T-helper 2 cell treated with Interferon-gamma antibody and Interleukin-4, amounts not matched to agents 100 ng/mL and 5 ng/mL, for 36 hours (primary cell): ENCODE measurements around the gene CDKL2. TPM values are rescaled to one million over a fixed set of nuclear protein-coding genes. Genes with fewer than 3 reads are reported as not detected.

Experiments used
- intact Hi-C: fragments of 100-400 bp; cut with micrococcal nuclease; formaldehyde crosslinking; loops from one replicate; pipeline ENCODE4 v1.15.1; 2023
- total RNA-seq: library from RNA; stranded (reverse); gene quantifications from 2 replicates; pipeline ENCODE4 v1.2.3, GENCODE V29; 2022

CDKL2 gene
- total RNA-seq, 1 donor from 2014 or later, result 0.34 TPM

GRCh38 chr4:75644095-75644494 is 13.8 kb upstream of the CDKL2 start:
- intact Hi-C loops, result no loop called here

GRCh38 chr4:75643651-75644050 is 13.3 kb upstream of the CDKL2 start:
- intact Hi-C loops, result no loop called here

GRCh38 chr4:75639124-75639695 is 8.9 kb upstream of the CDKL2 start:
- intact Hi-C loops, result no loop called here

GRCh38 chr4:75637827-75638226 is 7.5 kb upstream of the CDKL2 start:
- intact Hi-C loops, result no loop called here

- intact Hi-C loops, result no loop called here
These were observed 6.8 kb upstream of the CDKL2 start for GRCh38 chr4:75637176-75637575.

- intact Hi-C loops, result no loop called here
These were observed 4.6 kb upstream of the CDKL2 start for GRCh38 chr4:75634951-75635350.

- intact Hi-C loops, result no loop called here
These were observed 4.0 kb upstream of the CDKL2 start for GRCh38 chr4:75634281-75634680.

- intact Hi-C loops, result no loop called here
These were observed 3.5 kb upstream of the CDKL2 start for GRCh38 chr4:75633846-75634245.

GRCh38 chr4:75630937-75631329 is 605 bp upstream of the CDKL2 start:
- intact Hi-C loops, result loop anchor here (1.0 to 2.0 kb wide), 4 partner anchors 24 to 518 kb away; partner anchors contain the start of genes G3BP2, NUP54 and USO1

- intact Hi-C loops, result no loop called here
These were observed 1.1 kb downstream of the CDKL2 start for GRCh38 chr4:75629239-75629638.

GRCh38 chr4:75623026-75623425 is 7.3 kb downstream of the CDKL2 start:
- intact Hi-C loops, result no loop called here

GRCh38 chr4:75621715-75622114 is 8.6 kb downstream of the CDKL2 start:
- intact Hi-C loops, result no loop called here

GRCh38 chr4:75612306-75612705 is 18.0 kb downstream of the CDKL2 start:
- intact Hi-C loops, result no loop called here

- intact Hi-C loops, result no loop called here
These were observed 24.4 kb downstream of the CDKL2 start for GRCh38 chr4:75605928-75606327.

GRCh38 chr4:75599647-75600046 is 30.7 kb downstream of the CDKL2 start:
- intact Hi-C loops, result no loop called here

- intact Hi-C loops, result no loop called here
These were observed 31.9 kb downstream of the CDKL2 start for GRCh38 chr4:75598390-75598789.

- intact Hi-C loops, result no loop called here
These were observed 34.3 kb downstream of the CDKL2 start for GRCh38 chr4:75596061-75596460.

GRCh38 chr4:75593393-75593792 is 36.9 kb downstream of the CDKL2 start:
- intact Hi-C loops, result no loop called here

GRCh38 chr4:75584067-75584466 is 46.3 kb downstream of the CDKL2 start:
- intact Hi-C loops, result no loop called here

- intact Hi-C loops, result no loop called here
These were observed 62.6 kb downstream of the CDKL2 start for GRCh38 chr4:75567725-75568124.

GRCh38 chr4:75566911-75567310 is 63.4 kb downstream of the CDKL2 start:
- intact Hi-C loops, result no loop called here

GRCh38 chr4:75565481-75565880 is 64.8 kb downstream of the CDKL2 start:
- intact Hi-C loops, result no loop called here

- intact Hi-C loops, result no loop called here
These were observed 66.3 kb downstream of the CDKL2 start for GRCh38 chr4:75564023-75564422.

- intact Hi-C loops, result no loop called here
These were observed 68.5 kb downstream of the CDKL2 start for GRCh38 chr4:75561789-75562188.
